Keratinocyte (primary cell): Measurements from ENCODE around the gene RYR2. TPM values are rescaled to one million over a fixed set of nuclear protein-coding genes. Genes with fewer than 3 reads are reported as not detected.

Experiments used
- DNase-seq: peaks from one replicate; pipeline ENCODE4 v3.0.0-alpha.2; 2011; ENCODE audit warnings: low read depth, missing footprints, low spot score
- FAIRE-seq: peaks from 2 replicates; lab custom pipeline; 2011; peaks lifted over from hg19 to GRCh38; lab: Jason Lieb, UNC
- H2AFZ ChIP-seq: 2 replicates; pipeline ENCODE4 v1.6.0; 2012; ENCODE audit warnings: low read length, control low read depth, inconsistent platforms; ENCODE audit not compliant: control insufficient read depth
- H3K27ac ChIP-seq: 2 replicates; pipeline ENCODE4 v1.5.1; 2011; ENCODE audit warnings: low read length; ENCODE audit not compliant: control insufficient read depth, insufficient read depth
- H3K27me3 ChIP-seq: 3 replicates; pipeline ENCODE4 v1.6.0; 2011; ENCODE audit warnings: low read length; ENCODE audit not compliant: control insufficient read depth, insufficient read depth; ENCODE audit errors: extremely low read depth
- H3K36me3 ChIP-seq, 2 experiments: 2 replicates in 1 of 2; 3 replicates in 1 of 2; pipeline ENCODE4 v1.5.1; 2011; ENCODE audit warnings: low read length in 2 of 2, mild to moderate bottlenecking in 1 of 2; ENCODE audit not compliant: control insufficient read depth in 2 of 2, insufficient read depth in 2 of 2; ENCODE audit errors: extremely low read depth in 1 of 2
- H3K4me1 ChIP-seq: 3 replicates; pipeline ENCODE4 v1.5.1; 2011; ENCODE audit warnings: low read length; ENCODE audit not compliant: control insufficient read depth, insufficient read depth; ENCODE audit errors: extremely low read depth
- H3K4me2 ChIP-seq: 3 replicates; pipeline ENCODE4 v1.6.0; 2011; ENCODE audit warnings: low read depth, low read length; ENCODE audit not compliant: control insufficient read depth, insufficient read depth; ENCODE audit errors: extremely low read depth
- H3K4me3 ChIP-seq, 3 experiments: fragments of 200-600 bp in 1 of 3; sonication (generic) in 1 of 3; 2 replicates in 2 of 3; 3 replicates in 1 of 3; pipeline ENCODE4 v1.5.1; 2011 to 2016; ENCODE audit warnings: low read length in 3 of 3, mild to moderate bottlenecking in 3 of 3, control low read depth in 2 of 3, inconsistent platforms in 1 of 3, low read depth in 1 of 3, mixed read lengths in 1 of 3, mixed run types in 1 of 3, moderate library complexity in 1 of 3; ENCODE audit not compliant: control insufficient read depth in 2 of 3, insufficient read depth in 2 of 3; ENCODE audit errors: extremely low read depth in 1 of 3
- H3K79me2 ChIP-seq: 2 replicates; pipeline ENCODE4 v1.6.0; 2012; ENCODE audit warnings: low read length; ENCODE audit not compliant: control insufficient read depth, insufficient read depth
- H3K9ac ChIP-seq: 3 replicates; pipeline ENCODE4 v1.6.0; 2011; ENCODE audit warnings: low read length; ENCODE audit not compliant: control insufficient read depth, insufficient read depth; ENCODE audit errors: extremely low read depth
- H3K9me1 ChIP-seq: 3 replicates; pipeline ENCODE4 v1.6.0; 2011; ENCODE audit warnings: low read length; ENCODE audit not compliant: control insufficient read depth, insufficient read depth; ENCODE audit errors: extremely low read depth
- H3K9me3 ChIP-seq: 2 replicates; pipeline ENCODE4 v1.5.1; 2012; ENCODE audit warnings: low read depth, low read length; ENCODE audit not compliant: control insufficient read depth
- H4K20me1 ChIP-seq: 3 replicates; pipeline ENCODE4 v1.6.0; 2011; ENCODE audit warnings: low read length; ENCODE audit not compliant: control insufficient read depth, insufficient read depth; ENCODE audit errors: extremely low read depth
- CTCF ChIP-seq, 3 experiments: IDR thresholded peaks in 1 of 3; conservative IDR thresholded peaks in 1 of 3; optimal IDR thresholded peaks in 1 of 3; 2 replicates in 2 of 3; 3 replicates in 1 of 3; pipeline versions ENCODE3 to v1.5.1; 2011; ENCODE audit warnings: low read length in 3 of 3, mild to moderate bottlenecking in 3 of 3, moderate library complexity in 2 of 3, control low read depth in 1 of 3, inconsistent platforms in 1 of 3; ENCODE audit not compliant: insufficient read depth in 2 of 3; ENCODE audit errors: extremely low read depth in 1 of 3
- EZH2 ChIP-seq: IDR thresholded peaks from one replicate; pipeline ENCODE4 v1.6.1; 2012; ENCODE audit warnings: inconsistent platforms, mild to moderate bottlenecking, low read length, moderate library complexity
- dilution Hi-C: fragments of 300-500 bp; cut with MboI; formaldehyde crosslinking; loops from one replicate; pipeline ENCODE4 v1.7.0; 2020; ENCODE audit warnings: low sequenced_read_pairs; ENCODE audit not compliant: extremely low pct_ligation_motif_present
- polyA plus RNA-seq, 5 experiments: library from polyadenylated mRNA; depleted of rRNA in 3 of 5; stranded (reverse) in 3 of 5; stranded (forward) in 1 of 5; unstranded in 1 of 5; fragments of >200 nt; gene quantifications; 1 replicate in 1 of 5; 2 replicates in 3 of 5; 3 replicates in 1 of 5; pipeline versions ENCODE4 v1.2.1 to v1.2.3, GENCODE V29; 2011 to 2012; ENCODE audit warnings: missing spikeins in 2 of 5, low read depth in 1 of 5, low replicate concordance in 1 of 5

Gene RYR2
- polyA plus RNA-seq, 1 donor (not counting 4 experiments of a cell fraction or from before 2014, with no cell fraction given) = 0.05 TPM

- Histone ChIP-seq H3K4me2 (no peak overlapping the region), H3K4me3 (no peak overlapping the region), H3K9me1 (no peaks in the 10 kb centered on the region), H3K9me3 (no peaks in the 10 kb centered on the region), H3K27ac (no peak overlapping the region), H2AFZ (no peak overlapping the region), H4K20me1 (no peaks in the 10 kb centered on the region), H3K9ac (no peak overlapping the region), H3K36me3 (no peaks in the 10 kb centered on the region), H3K27me3 (no peaks in the 10 kb centered on the region), H3K4me1 (no peaks in the 10 kb centered on the region), H3K79me2 (no peaks in the 10 kb centered on the region)
- FAIRE-seq (no peak), DNase-seq (no peak)
- dilution Hi-C loops = no loop called here
- no peak for TF ChIP-seq CTCF (optimal IDR thresholded peaks at IDR 0.05 in 1 of 3, IDR thresholded peaks at IDR 0.05 in 1 of 3, conservative IDR thresholded peaks at IDR 0.05 in 1 of 3; ENCODE audit: extremely low read depth in 1 of 3, insufficient read depth in 2 of 3, low read length in 3 of 3)
- no peak for TF ChIP-seq EZH2
Observed at GRCh38 chr1:237528545-237528944, 486.6 kb downstream of the RYR2 start.

- Histone ChIP-seq H2AFZ (no peak overlapping the region), H3K9me1 (no peaks in the 10 kb centered on the region), H3K27me3 (no peaks in the 10 kb centered on the region), H3K9ac (no peak overlapping the region), H3K79me2 (no peaks in the 10 kb centered on the region), H3K27ac (no peak overlapping the region), H3K4me1 (no peaks in the 10 kb centered on the region), H3K4me2 (no peak overlapping the region), H3K4me3 (no peak overlapping the region), H4K20me1 (no peaks in the 10 kb centered on the region), H3K36me3 (no peaks in the 10 kb centered on the region), H3K9me3 (no peaks in the 10 kb centered on the region)
- FAIRE-seq = no peak
- TF ChIP-seq CTCF (optimal IDR thresholded peaks at IDR 0.05 in 1 of 3, IDR thresholded peaks at IDR 0.05 in 1 of 3, conservative IDR thresholded peaks at IDR 0.05 in 1 of 3; ENCODE audit: extremely low read depth in 1 of 3, insufficient read depth in 2 of 3, low read length in 3 of 3) = no peak
- no peak for TF ChIP-seq EZH2
- dilution Hi-C loops = no loop called here
- DNase-seq = no peak
Observed at GRCh38 chr1:237539055-237539454, 497.1 kb downstream of the RYR2 start.
